ENCODE results near the gene CLN6.

GRCh38 chr15:68200016-68200861, 29.3 kb downstream of the CLN6 start:
- TF ChIP-seq CTCF (IDR thresholded peaks at IDR 0.05) (no peak), ZFX (IDR thresholded peaks at IDR 0.05; ENCODE audit: borderline replicate concordance) (no peak)
